H54 (cell line): ENCODE measurements around the gene AMPH.

Source experiments
- DNase-seq: peaks from one replicate; pipeline ENCODE4 v3.0.0; 2011; ENCODE audit warnings: low spot score, mixed read lengths; ENCODE audit not compliant: insufficient read length
- FAIRE-seq: peaks from 3 replicates; lab custom pipeline; 2011; peaks lifted over from hg19 to GRCh38; lab: Jason Lieb, UNC
- POLR2A ChIP-seq: IDR thresholded peaks from 2 replicates; pipeline ENCODE4 v1.6.1; 2011; ENCODE audit warnings: low read depth, mild to moderate bottlenecking, low read length

Gene AMPH

DNA sequence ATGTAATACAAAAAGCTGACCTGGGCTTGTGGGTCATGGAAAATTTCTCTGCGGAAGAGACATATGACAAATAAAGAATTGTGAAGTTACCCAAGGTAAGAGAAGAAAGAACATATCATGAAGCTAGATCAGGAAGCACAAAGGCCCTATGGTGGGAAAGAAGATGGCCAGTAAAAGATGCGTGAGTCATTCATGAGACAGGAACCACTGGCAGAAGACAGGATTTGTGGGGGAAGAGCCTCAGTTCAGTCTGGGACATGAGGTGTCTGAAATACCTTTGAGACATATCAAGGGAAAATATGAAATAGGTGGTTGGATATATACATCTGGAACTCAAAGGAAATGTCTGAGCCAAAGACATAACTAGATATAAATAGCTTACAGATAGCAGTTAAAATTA, 27.7 kb upstream of the AMPH start:
- FAIRE-seq (no peak), DNase-seq (no peak)
- no peak for TF ChIP-seq POLR2A

DNA sequence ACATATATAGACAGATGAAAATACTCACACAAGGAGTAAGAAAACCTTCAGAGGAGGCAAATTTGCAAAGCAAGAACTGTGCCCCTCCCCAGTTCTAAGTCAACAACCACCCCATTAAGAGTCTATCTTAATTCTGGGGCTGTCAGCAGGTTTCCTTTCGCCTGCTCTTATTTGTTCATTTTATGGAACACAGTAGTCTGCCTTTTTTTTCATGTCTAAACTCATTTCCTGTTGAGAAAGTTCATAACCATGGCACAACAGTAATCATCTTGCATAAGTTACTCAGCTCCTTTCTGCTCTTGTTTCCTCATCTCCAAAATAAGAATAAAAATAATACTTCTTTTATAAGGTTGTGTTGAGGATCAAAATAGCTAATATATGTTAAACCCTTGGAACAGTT, 25.8 kb upstream of the AMPH start:
- TF ChIP-seq POLR2A = no peak
- no peak for DNase-seq
- no peak for FAIRE-seq

DNA sequence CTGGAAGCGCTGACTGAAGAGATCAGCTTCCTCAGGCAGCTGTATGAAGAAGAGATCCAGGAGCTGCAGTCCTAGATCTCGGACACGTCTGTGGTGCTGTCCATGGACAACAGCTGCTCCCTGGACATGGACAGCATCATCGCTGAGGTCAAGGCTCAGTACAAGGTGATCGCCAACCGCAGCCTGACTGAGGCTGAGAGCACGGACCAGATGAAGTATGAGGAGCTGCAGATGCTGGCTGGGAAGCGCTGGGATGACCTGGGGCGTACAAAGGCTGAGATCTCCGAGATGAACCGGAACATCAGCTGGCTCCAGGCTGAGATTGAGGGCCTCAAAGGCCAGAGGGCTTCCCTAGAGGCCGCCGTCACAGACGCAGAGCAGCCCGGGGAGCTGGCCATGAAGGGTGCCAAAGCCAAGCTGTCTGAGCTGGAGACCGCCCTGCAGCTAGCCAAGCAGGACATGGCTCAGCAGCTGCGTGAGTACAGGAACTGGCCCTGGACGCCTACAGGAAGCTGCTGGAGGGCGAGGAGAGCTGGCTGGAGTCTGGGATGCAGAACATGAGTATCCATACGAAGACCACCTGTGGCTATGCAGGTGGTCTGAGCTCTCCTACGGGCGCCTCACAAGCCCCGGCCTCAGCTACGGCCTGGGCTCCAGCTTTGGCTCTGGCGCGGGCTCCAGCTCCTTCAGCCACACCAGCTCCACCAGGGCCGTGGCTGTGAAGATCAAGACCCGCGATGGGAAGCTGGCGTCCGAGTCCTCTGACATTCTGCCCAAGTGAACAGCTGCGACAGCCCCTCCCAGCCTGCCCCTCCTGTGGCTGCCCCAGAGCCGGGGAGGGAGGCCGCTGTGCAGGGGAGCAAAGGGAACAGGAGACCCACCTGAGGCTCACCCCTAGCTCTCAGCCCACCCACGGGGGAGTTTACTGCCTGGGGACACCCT, 24.9 kb upstream of the AMPH start:
- no peak for FAIRE-seq
- DNase-seq = no peak
- no peak for TF ChIP-seq POLR2A

DNA sequence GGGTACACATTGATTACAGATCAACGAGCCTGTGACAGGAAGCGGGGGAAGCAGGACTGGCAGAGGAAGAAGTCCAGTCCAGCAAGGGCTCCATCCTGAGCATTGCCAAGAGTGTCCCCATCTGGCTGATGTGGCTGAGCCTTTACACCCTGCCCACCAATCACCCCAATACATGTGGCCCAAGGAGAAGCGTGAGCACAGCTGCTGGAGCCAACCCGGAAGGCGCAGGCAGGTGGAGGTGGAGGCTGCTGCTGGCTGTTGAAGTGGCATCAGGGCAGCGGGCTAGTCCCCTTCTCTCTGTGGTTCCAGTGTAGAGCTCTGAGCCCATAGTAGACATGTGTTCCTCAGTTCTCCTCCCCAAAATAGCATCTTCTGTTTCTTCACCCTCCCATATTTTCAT, 6.8 kb upstream of the AMPH start:
- no peak for FAIRE-seq
- no peak for DNase-seq
- TF ChIP-seq POLR2A = no peak

DNA sequence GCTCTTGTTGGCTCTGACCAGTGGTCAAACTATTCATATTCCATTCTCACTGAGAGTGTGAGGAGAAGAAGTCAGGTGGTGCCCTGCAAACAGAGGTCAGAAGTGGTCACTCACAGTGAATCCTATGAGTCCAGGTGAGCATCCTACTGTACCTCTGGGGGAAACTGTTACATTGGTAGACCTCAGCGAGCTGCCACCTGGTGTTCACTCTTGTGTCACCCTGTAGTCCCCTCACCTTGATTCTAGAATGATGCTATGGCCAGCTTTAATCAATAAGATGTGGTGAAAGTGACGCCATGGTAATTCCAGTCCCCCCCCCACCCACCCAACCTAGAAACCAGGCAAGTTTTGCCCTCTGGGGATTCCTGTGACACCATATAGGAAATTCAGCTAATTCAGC, 1.2 kb upstream of the AMPH start:
- FAIRE-seq (no peak), DNase-seq (no peak)
- no peak for TF ChIP-seq POLR2A

DNA sequence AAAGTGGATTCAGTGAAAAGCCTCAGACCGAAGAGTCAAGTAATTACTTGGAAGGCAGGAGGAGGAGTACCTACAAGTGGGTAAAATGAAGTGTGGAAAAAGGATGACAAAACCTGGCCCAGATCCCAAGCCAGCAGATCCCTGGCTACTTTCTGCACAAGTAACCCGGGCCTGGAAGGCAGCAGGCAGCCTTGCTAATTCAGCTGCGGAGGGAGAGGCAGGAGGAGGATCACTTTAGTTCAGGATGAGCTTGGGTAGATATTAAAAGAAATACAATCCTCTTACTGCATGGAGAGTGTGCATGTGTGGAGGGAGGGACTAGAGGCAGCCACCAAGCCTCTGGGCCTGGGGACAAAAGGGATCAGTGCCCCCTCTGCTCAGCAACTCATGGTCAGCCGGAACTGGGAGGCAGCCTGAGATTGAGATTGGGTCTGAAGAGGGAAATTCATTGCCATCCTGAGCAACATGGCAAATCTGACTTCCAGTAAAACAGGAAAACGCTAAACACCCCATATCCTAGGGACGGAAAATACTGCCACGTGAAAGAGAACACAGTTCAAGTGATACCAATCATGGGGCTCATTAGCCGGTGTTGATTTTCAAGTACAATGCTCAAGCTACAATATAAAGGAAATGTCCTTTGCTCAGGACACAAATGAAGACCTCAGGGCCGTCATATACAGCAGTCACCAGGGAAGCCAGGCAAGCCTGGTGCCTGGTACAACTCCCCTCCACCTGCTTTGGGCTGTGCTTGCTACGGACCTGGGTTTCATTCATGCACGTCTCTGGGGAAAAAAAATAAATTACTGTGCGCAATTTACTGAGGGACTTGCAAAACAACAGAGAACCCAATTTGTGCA, 1.3 kb downstream of the AMPH start:
- TF ChIP-seq POLR2A = no peak
- no peak for DNase-seq
- FAIRE-seq = no peak

DNA sequence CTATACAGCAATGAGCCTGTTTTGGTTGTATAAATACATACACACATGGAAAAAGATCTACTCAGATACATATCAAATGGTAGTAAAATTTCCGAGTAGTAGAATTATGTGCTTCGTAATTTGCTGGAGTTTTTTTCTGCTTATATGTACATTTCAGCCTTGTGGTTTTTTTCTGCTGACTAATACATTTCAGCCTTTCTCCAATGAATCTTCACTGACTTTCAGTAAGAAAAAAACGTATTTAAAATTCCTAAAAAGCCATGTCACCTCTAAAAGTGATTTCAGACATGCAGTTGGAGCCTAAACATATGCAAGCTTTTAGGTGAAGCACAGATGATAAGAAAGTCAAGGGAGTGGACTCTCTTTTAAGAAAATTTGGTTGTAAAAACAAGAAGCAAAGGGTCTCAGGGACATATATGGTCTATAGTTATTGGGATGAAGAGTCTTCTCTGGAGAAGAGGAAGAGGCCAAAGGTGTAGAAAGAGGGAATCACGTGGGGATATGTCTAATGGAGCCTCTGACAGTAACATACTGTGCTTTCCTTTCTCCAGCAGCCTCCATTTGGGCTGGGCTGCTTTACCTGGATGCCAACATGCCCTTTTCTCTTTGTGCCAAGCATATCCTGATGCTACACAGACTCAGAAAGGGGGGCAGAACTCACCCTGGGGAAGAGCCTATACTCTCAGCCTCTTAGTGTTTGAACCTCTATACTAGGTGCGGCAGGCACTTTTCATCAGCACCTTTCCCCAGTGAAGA, 2.4 kb downstream of the AMPH start:
- no peak for DNase-seq
- TF ChIP-seq POLR2A = no peak
- FAIRE-seq = no peak

DNA sequence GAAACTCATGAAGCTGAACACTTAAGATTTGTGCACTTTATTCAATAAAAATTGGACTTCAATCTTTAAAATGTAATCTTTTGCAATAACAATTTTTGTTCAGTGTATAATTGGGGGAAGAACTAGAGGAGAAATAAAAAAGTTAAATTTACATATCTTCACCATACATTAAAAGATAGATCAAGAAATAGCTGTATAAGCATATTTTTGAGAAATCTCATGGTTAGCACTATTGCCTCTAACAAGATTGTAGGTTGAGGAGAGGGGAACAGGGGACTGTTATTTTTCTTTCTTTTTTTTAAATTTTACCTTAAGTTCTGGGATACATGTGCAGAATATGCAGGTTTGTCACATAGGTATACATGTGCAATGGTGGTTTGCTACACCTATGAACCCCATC, 5.3 kb downstream of the AMPH start:
- FAIRE-seq (no peak), DNase-seq (no peak)
- no peak for TF ChIP-seq POLR2A

DNA sequence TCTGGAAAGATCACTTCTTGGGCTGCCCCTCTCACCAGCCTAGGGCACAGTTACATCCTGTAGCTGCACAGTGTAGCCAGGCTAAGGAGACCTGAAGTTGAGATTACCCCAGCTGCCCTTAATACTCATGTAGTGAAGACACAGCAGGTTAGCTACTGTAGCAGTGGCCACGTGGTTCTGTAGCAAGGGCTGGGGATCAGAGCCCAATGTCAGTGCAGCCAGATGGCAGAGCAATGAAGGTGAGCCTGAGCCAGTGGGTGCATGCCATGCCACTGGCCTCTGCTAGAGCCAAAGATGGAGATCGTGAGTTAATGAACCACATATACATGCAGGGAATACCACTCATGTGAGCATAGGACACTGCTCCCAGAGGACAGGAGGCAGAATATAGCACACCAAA, 15.5 kb downstream of the AMPH start:
- no peak for TF ChIP-seq POLR2A

DNA sequence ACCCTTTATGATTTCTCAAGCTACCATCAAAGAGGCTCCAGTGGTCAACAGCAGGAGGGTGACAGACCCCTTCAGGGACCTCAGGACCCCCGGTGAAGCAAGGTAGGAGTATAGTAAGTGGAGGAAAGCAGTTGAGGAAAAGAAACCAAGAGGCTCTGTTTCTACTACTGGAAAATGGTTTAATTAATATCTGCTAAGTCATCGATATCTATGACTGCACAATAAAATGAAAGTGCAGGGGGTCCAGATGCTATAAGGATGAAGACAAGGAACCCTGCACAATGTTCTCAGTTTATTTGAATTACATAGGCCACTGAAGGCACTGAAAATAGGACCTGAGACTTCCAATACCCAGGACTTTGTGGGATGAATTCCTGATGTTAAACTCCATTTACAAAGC, 23.7 kb downstream of the AMPH start:
- no peak for TF ChIP-seq POLR2A
- DNase-seq (no peak), FAIRE-seq (no peak)

More for the DNA sequence above, 15.5 kb downstream of the AMPH start:
- FAIRE-seq (no peak), DNase-seq (no peak)

DNA sequence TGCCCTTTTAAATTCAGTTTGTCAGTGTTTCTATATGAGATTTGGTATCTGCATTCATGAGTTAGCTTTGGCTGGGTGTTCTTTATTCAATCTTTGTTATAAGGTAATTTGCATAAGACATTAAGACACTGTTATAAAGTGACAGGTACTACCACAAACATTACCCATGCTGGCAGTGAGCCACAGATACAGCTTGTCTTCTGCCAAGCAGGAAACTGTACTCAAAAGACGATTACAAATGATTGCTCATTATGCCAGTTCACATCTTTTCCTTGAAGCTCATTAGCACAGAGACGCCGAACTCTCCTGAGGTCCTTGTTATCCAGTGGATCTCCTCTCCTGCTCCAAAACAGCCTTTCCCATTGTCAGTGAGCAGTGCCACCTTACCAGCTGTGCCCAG, 30.4 kb downstream of the AMPH start:
- no peak for TF ChIP-seq POLR2A
- DNase-seq = no peak
- FAIRE-seq = no peak

DNA sequence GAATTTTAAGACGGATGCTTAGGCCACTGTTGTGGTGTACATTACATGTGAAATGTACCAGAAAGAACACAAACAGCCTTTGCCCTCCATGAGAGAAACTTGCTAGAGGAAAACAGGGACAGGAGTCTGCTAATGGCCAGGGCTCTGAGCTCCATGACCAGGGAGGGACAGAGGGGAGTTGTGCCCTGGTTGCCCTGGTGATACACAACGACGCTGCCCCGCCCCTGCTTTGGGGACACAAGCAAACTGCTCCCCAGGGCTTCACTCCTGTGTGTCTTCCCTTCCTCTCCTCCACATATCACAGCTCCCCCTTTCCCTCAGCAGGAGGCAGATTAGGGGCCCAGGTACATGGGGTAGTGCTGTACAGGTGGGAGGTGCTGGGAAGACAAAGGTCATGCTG, 36.2 kb downstream of the AMPH start:
- DNase-seq = no peak
- no peak for TF ChIP-seq POLR2A
- no peak for FAIRE-seq

DNA sequence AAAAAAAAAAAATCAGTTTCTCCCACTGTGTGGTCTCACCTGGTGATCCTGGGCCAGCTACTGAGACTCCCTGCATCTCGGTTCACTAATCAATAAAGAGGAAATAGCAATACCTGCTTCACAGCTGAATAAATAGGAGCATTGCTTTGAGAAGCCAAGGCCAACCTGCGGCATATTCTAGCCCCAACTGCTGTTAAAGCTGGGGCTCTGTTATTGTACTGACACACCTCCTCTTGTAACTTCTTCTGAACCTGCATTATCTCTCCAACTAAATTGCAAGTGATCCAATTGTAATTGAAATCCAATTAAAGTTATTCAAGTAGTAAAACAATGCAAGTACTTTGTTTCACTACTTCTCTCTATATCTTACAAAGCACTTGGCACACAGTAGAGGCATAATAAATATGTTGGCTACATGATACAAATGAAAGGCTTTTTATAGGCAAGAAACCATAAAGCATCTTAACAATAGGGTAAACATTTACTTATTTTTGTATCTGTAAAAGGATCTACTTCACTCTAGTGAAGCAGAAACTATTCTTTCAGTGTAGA, 38.4 kb downstream of the AMPH start:
- TF ChIP-seq POLR2A = no peak
- DNase-seq (no peak), FAIRE-seq (no peak)
